Amniotic epithelial cell (primary cell): ENCODE results near the gene RUNX3.

Experiments
- DNase-seq: peaks from one replicate; pipeline ENCODE4 v3.0.0-alpha.2; 2010; ENCODE audit warnings: low read depth

Gene RUNX3

GRCh38 chr1:24946861-24947658, 17.0 kb upstream of the RUNX3 start:
- peak; percentile 35 for DNase-seq

DNA sequence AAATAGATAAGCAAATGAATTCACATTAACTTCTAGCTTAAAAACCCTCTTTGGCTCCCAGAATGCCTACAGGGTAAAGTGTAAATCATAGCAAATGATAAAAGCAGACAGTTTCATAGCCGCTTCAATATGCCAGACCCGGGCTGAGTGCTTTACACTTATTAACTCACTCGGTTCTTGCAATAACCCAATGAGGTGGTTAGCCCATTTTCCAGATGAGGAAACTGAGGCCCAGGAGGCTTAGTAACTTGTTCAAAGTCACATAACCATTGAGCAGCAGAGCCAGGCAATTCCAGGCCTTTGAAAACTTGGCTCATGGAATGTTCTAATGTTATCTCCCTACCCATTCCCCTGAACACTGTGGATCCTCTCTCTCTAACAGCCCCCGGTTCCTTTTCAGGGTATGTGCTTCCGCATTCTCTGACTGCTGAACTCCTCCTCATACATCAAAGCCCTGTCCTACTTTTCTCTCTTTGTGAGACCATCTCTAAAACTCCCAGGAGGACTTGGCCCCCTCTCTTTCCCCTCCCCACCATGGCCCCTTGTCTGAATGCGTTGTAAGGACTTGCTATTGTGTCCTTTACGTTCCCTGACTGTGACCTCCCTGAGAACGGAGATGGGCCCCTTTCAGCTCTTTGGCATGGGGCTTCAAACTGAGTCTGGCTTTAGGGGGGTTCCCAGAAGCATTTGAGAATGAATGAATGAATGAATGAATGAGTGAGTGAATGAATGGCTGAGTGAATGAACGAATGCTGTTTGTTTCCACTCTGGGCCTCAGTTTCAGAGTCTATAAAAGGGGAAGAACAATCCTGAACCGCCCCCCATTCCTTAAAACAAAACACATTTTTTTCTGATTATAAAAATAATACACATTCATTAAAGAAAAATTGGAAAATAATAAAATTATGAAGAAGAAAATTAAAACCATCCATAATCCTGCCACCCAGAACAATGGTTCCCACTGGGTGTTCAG, 15.6 kb upstream of the RUNX3 start:
- no peak for DNase-seq

GRCh38 chr1:24944318-24944717, 14.2 kb upstream of the RUNX3 start:
- no peak for DNase-seq

- DNase-seq: no peak
Measured at GRCh38 chr1:24942789-24943188, 12.7 kb upstream of the RUNX3 start.

GRCh38 chr1:24941564-24941963, 11.5 kb upstream of the RUNX3 start:
- no peak for DNase-seq

DNA sequence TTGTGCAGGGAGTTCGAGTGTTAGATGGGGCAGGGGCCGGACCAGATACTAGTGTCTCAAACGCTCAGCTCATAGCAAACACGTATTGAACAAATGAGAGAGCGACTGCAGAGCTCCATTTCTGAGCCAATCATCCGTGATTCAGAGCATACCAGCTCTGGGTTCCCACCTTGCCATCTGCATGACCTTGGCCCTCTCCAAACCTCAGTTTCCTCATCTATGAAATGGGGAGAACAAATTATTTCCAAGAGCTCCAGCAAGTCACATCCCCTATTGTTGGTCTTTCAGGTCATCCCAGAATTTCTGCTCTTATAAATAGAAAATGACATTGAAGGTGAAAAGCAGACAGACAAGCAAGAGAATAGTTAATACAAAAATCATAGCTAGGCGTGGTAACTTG, 10.2 kb upstream of the RUNX3 start:
- no peak for DNase-seq

- no peak for DNase-seq
Measured at GRCh38 chr1:24939675-24940193, 9.7 kb upstream of the RUNX3 start.

GRCh38 chr1:24939040-24939674, 9.1 kb upstream of the RUNX3 start:
- DNase-seq: no peak

DNA sequence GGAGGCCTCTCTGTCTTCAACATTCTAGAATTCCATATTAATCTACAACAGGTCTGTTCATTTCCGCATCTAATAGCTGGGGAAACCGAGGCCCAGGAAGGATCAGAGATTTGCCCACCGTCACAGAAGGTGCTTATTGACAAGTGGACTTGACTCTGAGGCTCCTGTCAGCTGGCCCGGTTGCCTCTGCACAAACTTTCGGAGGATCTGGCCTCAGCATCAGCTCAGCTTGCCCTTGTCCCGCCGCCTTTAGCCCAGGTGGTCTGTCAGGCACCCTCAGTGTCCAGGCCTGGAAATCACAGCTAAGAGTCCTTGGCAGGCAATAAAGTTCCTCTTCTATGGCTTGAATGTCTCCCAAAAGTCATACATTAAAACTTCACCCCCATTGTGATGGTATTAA, 8.2 kb upstream of the RUNX3 start:
- no peak for DNase-seq

DNA sequence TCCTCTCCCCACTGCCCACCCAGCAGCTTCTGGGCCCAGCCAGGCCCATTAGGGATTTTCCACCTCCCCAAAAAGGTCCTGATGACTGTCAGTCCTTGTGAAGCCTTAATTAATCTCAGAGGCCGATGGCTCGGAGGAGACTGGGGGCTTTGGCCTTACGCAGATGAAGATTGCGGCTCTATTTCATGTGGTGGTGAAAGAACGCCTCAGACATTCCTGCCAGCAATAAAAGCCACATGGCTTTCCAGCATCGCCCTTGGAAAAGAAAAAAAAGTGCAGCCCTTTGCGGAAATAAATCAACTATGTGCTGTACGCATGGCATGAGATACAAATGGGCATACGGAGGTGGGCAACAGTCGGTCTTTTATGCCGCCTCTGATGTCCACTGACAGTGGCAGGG, 6.6 kb upstream of the RUNX3 start:
- DNase-seq: peak; percentile 70

DNA sequence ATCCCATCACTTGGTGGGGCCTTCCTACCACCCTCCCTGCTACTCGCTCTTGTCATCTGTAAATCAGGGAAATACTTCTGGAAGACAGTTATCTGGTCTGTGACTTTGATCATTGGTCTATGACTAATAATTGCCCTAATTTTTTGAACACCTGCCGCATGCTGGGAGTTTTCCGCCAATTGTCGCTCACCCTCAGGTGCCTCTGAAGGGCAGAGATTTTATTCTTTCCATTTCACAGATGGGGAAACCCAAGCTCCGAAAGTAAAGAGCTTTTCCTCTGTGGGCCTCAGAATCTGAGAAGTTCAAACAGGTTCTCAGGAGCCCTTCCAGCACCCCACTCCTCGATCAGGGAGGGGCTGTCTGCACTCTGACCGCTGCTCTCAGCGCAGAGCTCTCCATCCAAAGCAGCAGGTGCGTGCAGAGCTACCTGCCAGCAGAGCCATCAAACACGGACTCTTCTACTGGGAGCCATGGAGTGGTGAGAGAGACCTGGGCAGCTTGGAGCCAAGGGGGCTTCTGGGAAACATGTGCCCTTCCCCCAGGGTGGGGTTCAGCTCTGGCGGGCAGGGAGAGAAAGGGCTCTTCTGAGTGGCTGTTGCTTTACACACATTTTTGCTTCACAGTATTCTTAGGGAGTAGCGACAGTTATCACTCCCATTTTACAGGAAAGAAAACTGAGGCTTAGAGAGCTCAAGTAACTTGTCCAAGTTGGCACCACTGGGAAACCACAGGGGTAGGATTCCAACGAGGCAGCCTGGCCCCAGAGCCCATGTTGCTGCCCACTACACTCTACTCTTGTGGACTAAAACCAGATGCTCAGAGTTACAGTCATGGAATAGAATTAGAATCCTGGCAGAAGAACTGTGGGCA, 5.8 kb upstream of the RUNX3 start:
- DNase-seq: no peak

- DNase-seq: no peak
Measured at GRCh38 chr1:24935196-24935526, 5.1 kb upstream of the RUNX3 start.

- no peak for DNase-seq
Measured at GRCh38 chr1:24934310-24935195, 4.5 kb upstream of the RUNX3 start.

DNA sequence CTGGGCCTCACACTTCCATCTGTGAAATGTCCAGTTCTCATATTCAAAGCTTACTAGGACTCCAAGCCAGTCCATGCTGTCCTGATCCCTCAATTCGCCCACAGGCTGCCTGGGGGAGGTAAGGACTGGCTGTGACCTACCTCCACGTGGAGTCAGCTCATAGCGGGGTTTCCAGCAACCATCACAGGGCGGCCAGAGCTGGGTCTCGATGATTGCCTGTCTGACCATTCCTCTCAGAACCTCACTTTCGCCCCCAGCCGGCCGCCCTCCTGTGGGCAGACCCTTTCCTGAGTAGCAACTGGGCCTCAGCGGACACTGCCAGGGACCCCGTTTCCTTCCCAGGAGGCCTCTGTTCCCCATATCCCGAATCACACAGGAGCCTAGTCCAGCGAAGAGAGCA, 3.4 kb upstream of the RUNX3 start:
- DNase-seq: no peak

GRCh38 chr1:24932725-24933294, 2.7 kb upstream of the RUNX3 start:
- no peak for DNase-seq

DNA sequence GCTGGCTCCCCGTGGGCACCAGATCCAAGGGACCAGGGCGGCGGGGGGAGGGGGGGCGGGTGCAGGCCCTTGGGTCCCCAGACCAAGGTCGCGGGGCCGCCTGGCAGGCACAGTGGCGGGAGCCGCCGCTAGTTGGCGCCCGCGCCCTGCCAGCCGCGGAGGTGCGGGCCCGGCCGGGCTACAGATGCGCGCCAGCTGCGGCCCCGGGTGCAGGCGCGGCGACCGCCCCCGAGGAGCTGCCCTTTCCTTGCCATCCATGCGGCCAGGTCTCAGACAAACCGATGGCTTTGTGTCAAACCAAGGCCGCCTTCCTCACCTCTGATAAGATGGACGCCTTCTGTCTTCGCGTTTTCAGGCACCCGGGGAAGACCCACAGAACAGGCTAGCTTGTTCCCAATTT, 2.2 kb upstream of the RUNX3 start:
- DNase-seq: no peak

DNA sequence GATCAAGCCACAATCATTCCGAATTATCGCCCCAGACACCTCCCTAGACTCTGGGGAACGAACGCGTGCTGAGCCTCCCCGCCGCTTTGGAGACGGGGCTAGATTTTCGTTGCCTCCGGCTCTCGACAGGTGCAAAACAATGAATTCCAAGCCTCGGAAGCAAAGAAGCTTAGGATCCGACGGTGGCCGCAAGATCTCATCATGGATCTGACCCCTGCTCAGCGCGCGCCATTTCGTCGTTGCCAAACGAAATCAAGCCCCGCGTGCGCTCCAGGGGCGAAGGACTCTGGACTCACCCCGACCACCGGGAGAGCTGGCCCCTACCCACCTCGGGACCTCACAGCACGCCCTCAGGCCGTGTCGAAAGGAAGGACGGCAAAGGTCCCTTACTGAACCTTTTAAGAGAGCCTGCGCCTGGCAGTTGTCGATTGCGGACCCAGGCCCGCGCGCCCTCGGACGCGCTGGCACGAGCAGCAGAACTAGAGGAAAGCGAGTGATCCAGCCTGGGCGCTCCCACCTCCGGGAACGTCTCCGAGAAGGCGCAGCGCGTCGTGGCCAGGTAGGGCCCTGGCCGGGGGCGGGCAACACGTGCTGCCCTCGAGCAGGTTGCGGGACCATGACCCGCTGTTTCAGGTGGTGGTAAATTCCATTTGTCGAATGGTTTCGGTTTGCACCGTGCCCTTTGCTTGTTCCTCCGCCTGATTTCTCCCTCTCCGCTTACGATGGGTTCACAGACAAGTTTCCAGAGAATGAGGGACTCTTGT, 1.6 kb upstream of the RUNX3 start:
- DNase-seq: no peak

DNA sequence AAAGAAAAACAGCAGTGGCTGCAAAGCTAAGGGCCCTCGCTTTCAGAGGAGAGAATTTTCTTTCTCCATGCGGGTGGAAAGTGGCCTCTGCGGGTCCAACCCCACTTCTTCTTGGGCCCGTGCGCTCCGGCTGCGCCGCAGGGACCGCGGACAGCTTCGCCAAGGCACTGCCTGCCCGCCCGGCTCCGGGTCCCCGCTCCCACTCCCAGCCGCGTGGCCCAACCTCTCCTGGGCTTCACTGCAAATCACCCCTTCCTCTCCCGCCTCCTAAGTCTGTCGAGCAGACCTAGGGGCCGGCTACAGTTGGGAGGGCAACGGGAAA, 1.0 kb upstream of the RUNX3 start:
- DNase-seq: no peak

GRCh38 chr1:24929398-24930259, 447 bp downstream of the RUNX3 start:
- DNase-seq: no peak
